ENCODE measurements around the gene CX3CR1. TPM values are rescaled to one million over a fixed set of nuclear protein-coding genes. Genes with fewer than 3 reads are reported as not detected.

The CX3CR1 gene
- total and polyA plus RNA-seq, 5 donors from 2014 or later: 1.0 to 2.2 (median 1.6) TPM

GRCh38 chr3:39282057-39282456 is 2.2 kb upstream of the CX3CR1 start:
- no peaks in the 10 kb centered on the region for H3K9me3 Mint-ChIP-seq
- no peak overlapping the region for H3K27ac Mint-ChIP-seq
- Histone ChIP-seq H3K9me3 (ENCODE audit: control insufficient read depth in 2 of 2, low read length in 2 of 2) (no peaks in the 10 kb centered on the region), H3K4me3 (ENCODE audit: low read depth, low read length) (no peak overlapping the region), H3K36me3 (ENCODE audit: control insufficient read depth, insufficient read depth, low read length) (no peaks in the 10 kb centered on the region), H3K27me3 (ENCODE audit: control insufficient read depth, insufficient read depth, low read length) (no peaks in the 10 kb centered on the region), H3K27ac (ENCODE audit: insufficient read depth, low read length, poor library complexity, severe bottlenecking) (no peak overlapping the region), H3K4me1 (ENCODE audit: control insufficient read depth, insufficient read depth, low read length, poor library complexity, severe bottlenecking) (no peaks in the 10 kb centered on the region)
- ATAC-seq (ENCODE audit: low read depth in 2 of 2) (no peak), DNase-seq (no peak)
- no peaks in the 10 kb centered on the region for H3K27me3 Mint-ChIP-seq
- H3K4me1 Mint-ChIP-seq: peaks cover 0 to 16% (median 3%) of the 10 kb centered on the region in 4 donors
- H3K36me3 Mint-ChIP-seq: no peaks in the 10 kb centered on the region
- H3K4me3 Mint-ChIP-seq: no peak overlapping the region

- Mint-ChIP-seq H3K9me3 (no peaks in the 10 kb centered on the region), H3K27ac (peak overlapping the region in 1 of 3 donors; percentile 85), H3K4me3 (no peak overlapping the region), H3K36me3 (no peaks in the 10 kb centered on the region), H3K27me3 (no peaks in the 10 kb centered on the region), H3K4me1 (peaks cover 0 to 16% (median 3%) of the 10 kb centered on the region in 4 donors)
- Histone ChIP-seq H3K27me3 (ENCODE audit: control insufficient read depth, insufficient read depth, low read length) (no peaks in the 10 kb centered on the region), H3K4me3 (ENCODE audit: low read depth, low read length) (no peak overlapping the region), H3K36me3 (ENCODE audit: control insufficient read depth, insufficient read depth, low read length) (no peaks in the 10 kb centered on the region), H3K9me3 (ENCODE audit: control insufficient read depth in 2 of 2, low read length in 2 of 2) (no peaks in the 10 kb centered on the region), H3K27ac (ENCODE audit: insufficient read depth, low read length, poor library complexity, severe bottlenecking) (no peak overlapping the region), H3K4me1 (ENCODE audit: control insufficient read depth, insufficient read depth, low read length, poor library complexity, severe bottlenecking) (no peaks in the 10 kb centered on the region)
- DNase-seq (no peak), ATAC-seq (ENCODE audit: low read depth in 2 of 2) (no peak)
Observed at GRCh38 chr3:39281533-39281932, 1.7 kb upstream of the CX3CR1 start.

GRCh38 chr3:39280571-39280970 is 735 bp upstream of the CX3CR1 start:
- H3K27ac Mint-ChIP-seq: peak overlapping the region in 1 of 3 donors; percentile 41

GRCh38 chr3:39278616-39278935 is 1.3 kb downstream of the CX3CR1 start:
- Histone ChIP-seq H3K9me3 (ENCODE audit: control insufficient read depth in 2 of 2, low read length in 2 of 2) (no peaks in the 10 kb centered on the region), H3K4me1 (ENCODE audit: control insufficient read depth, insufficient read depth, low read length, poor library complexity, severe bottlenecking) (no peaks in the 10 kb centered on the region), H3K4me3 (ENCODE audit: low read depth, low read length) (no peak overlapping the region), H3K27ac (ENCODE audit: insufficient read depth, low read length, poor library complexity, severe bottlenecking) (no peak overlapping the region), H3K36me3 (ENCODE audit: control insufficient read depth, insufficient read depth, low read length) (no peaks in the 10 kb centered on the region), H3K27me3 (ENCODE audit: control insufficient read depth, insufficient read depth, low read length) (no peaks in the 10 kb centered on the region)
- Mint-ChIP-seq H3K4me3 (no peak overlapping the region), H3K27me3 (no peaks in the 10 kb centered on the region), H3K27ac (no peak overlapping the region), H3K4me1 (peaks cover 0 to 11% (median 5%) of the 10 kb centered on the region in 4 donors), H3K9me3 (no peaks in the 10 kb centered on the region), H3K36me3 (no peaks in the 10 kb centered on the region)
- ATAC-seq (ENCODE audit: low read depth in 2 of 2) (no peak), DNase-seq (no peak)

More at GRCh38 chr3:39280571-39280970, 735 bp upstream of the CX3CR1 start:
- Histone ChIP-seq H3K4me3 (ENCODE audit: low read depth, low read length) (no peak overlapping the region), H3K4me1 (ENCODE audit: control insufficient read depth, insufficient read depth, low read length, poor library complexity, severe bottlenecking) (no peaks in the 10 kb centered on the region), H3K36me3 (ENCODE audit: control insufficient read depth, insufficient read depth, low read length) (no peaks in the 10 kb centered on the region), H3K9me3 (ENCODE audit: control insufficient read depth in 2 of 2, low read length in 2 of 2) (no peaks in the 10 kb centered on the region), H3K27ac (ENCODE audit: insufficient read depth, low read length, poor library complexity, severe bottlenecking) (no peak overlapping the region), H3K27me3 (ENCODE audit: control insufficient read depth, insufficient read depth, low read length) (no peaks in the 10 kb centered on the region)
- H3K4me3 Mint-ChIP-seq: no peak overlapping the region
- peaks cover 0 to 16% (median 7%) of the 10 kb centered on the region in 4 donors for H3K4me1 Mint-ChIP-seq
- H3K36me3 Mint-ChIP-seq: no peaks in the 10 kb centered on the region
- H3K9me3 Mint-ChIP-seq: no peaks in the 10 kb centered on the region
- H3K27me3 Mint-ChIP-seq: no peaks in the 10 kb centered on the region
- no peak for ATAC-seq (ENCODE audit: low read depth in 2 of 2)
- DNase-seq: no peak

- no peak overlapping the region for H3K27ac Mint-ChIP-seq
- H3K36me3 Mint-ChIP-seq: no peaks in the 10 kb centered on the region
- no peaks in the 10 kb centered on the region for H3K4me1 ChIP-seq (ENCODE audit: control insufficient read depth, insufficient read depth, low read length, poor library complexity, severe bottlenecking)
- ATAC-seq (ENCODE audit: low read depth in 2 of 2): no peak
- no peaks in the 10 kb centered on the region for H3K9me3 Mint-ChIP-seq
- no peak overlapping the region for H3K4me3 ChIP-seq (ENCODE audit: low read depth, low read length)
- peaks cover 0 to 11% (median 5%) of the 10 kb centered on the region in 4 donors for H3K4me1 Mint-ChIP-seq
- H3K27me3 ChIP-seq (ENCODE audit: control insufficient read depth, insufficient read depth, low read length): no peaks in the 10 kb centered on the region
- no peak overlapping the region for H3K4me3 Mint-ChIP-seq
- H3K27ac ChIP-seq (ENCODE audit: insufficient read depth, low read length, poor library complexity, severe bottlenecking): no peak overlapping the region
- no peaks in the 10 kb centered on the region for H3K36me3 ChIP-seq (ENCODE audit: control insufficient read depth, insufficient read depth, low read length)
- H3K27me3 Mint-ChIP-seq: no peaks in the 10 kb centered on the region
- no peak for DNase-seq
- H3K9me3 ChIP-seq (ENCODE audit: control insufficient read depth in 2 of 2, low read length in 2 of 2): no peaks in the 10 kb centered on the region
Observed at GRCh38 chr3:39277893-39278615, 1.8 kb downstream of the CX3CR1 start.

GRCh38 chr3:39276746-39277145 is 3.1 kb downstream of the CX3CR1 start:
- Histone ChIP-seq H3K36me3 (ENCODE audit: control insufficient read depth, insufficient read depth, low read length) (no peaks in the 10 kb centered on the region), H3K27ac (ENCODE audit: insufficient read depth, low read length, poor library complexity, severe bottlenecking) (no peak overlapping the region), H3K4me3 (ENCODE audit: low read depth, low read length) (no peak overlapping the region), H3K4me1 (ENCODE audit: control insufficient read depth, insufficient read depth, low read length, poor library complexity, severe bottlenecking) (no peaks in the 10 kb centered on the region), H3K27me3 (ENCODE audit: control insufficient read depth, insufficient read depth, low read length) (no peaks in the 10 kb centered on the region), H3K9me3 (ENCODE audit: control insufficient read depth in 2 of 2, low read length in 2 of 2) (no peaks in the 10 kb centered on the region)
- Mint-ChIP-seq H3K27ac (no peak overlapping the region), H3K4me3 (peak overlapping the region in 1 of 4 donors; percentile 5), H3K27me3 (no peaks in the 10 kb centered on the region), H3K36me3 (no peaks in the 10 kb centered on the region), H3K9me3 (no peaks in the 10 kb centered on the region), H3K4me1 (peaks cover 0 to 11% (median 5%) of the 10 kb centered on the region in 4 donors)
- DNase-seq (no peak), ATAC-seq (ENCODE audit: low read depth in 2 of 2) (no peak)

GRCh38 chr3:39275963-39276593 is 3.8 kb downstream of the CX3CR1 start:
- Mint-ChIP-seq H3K4me1 (peaks cover 0 to 11% (median 4%) of the 10 kb centered on the region in 4 donors), H3K27me3 (no peaks in the 10 kb centered on the region), H3K27ac (no peak overlapping the region), H3K36me3 (no peaks in the 10 kb centered on the region), H3K9me3 (no peaks in the 10 kb centered on the region), H3K4me3 (no peak overlapping the region)
- no peaks in the 10 kb centered on the region for H3K27me3 ChIP-seq (ENCODE audit: control insufficient read depth, insufficient read depth, low read length)
- H3K4me1 ChIP-seq (ENCODE audit: control insufficient read depth, insufficient read depth, low read length, poor library complexity, severe bottlenecking): no peaks in the 10 kb centered on the region
- H3K27ac ChIP-seq (ENCODE audit: insufficient read depth, low read length, poor library complexity, severe bottlenecking): no peak overlapping the region
- ATAC-seq (ENCODE audit: low read depth in 2 of 2): no peak
- H3K36me3 ChIP-seq (ENCODE audit: control insufficient read depth, insufficient read depth, low read length): no peaks in the 10 kb centered on the region
- no peak for DNase-seq
- no peaks in the 10 kb centered on the region for H3K9me3 ChIP-seq (ENCODE audit: control insufficient read depth in 2 of 2, low read length in 2 of 2)
- no peak overlapping the region for H3K4me3 ChIP-seq (ENCODE audit: low read depth, low read length)

GRCh38 chr3:39275052-39275451 is 4.8 kb downstream of the CX3CR1 start:
- H3K4me1 Mint-ChIP-seq: peaks cover 0 to 11% (median 4%) of the 10 kb centered on the region in 4 donors
- Histone ChIP-seq H3K36me3 (ENCODE audit: control insufficient read depth, insufficient read depth, low read length) (no peaks in the 10 kb centered on the region), H3K4me1 (ENCODE audit: control insufficient read depth, insufficient read depth, low read length, poor library complexity, severe bottlenecking) (no peaks in the 10 kb centered on the region), H3K27ac (ENCODE audit: insufficient read depth, low read length, poor library complexity, severe bottlenecking) (no peak overlapping the region), H3K27me3 (ENCODE audit: control insufficient read depth, insufficient read depth, low read length) (no peaks in the 10 kb centered on the region), H3K4me3 (ENCODE audit: low read depth, low read length) (no peak overlapping the region), H3K9me3 (ENCODE audit: control insufficient read depth in 2 of 2, low read length in 2 of 2) (no peaks in the 10 kb centered on the region)
- peak overlapping the region in 1 of 3 donors; percentile 49 for H3K27ac Mint-ChIP-seq
- no peaks in the 10 kb centered on the region for H3K36me3 Mint-ChIP-seq
- H3K9me3 Mint-ChIP-seq: no peaks in the 10 kb centered on the region
- H3K27me3 Mint-ChIP-seq: no peaks in the 10 kb centered on the region
- DNase-seq (no peak), ATAC-seq (ENCODE audit: low read depth in 2 of 2) (no peak)
- no peak overlapping the region for H3K4me3 Mint-ChIP-seq

All from CD4-positive, CD25-positive, alpha-beta regulatory T cell (primary cell).